AG09319 (cell line): ENCODE results near the gene CCNG1.

Source experiments
- DNase-seq: peaks from one replicate; pipeline ENCODE4 v3.0.0-alpha.2; 2010; ENCODE audit warnings: low read depth; ENCODE audit errors: extremely low read depth
- TF ChIP-seq, protein P1 (sequence below): IDR thresholded peaks from 2 replicates; pipeline ENCODE4 v1.5.1; 2011; ENCODE audit warnings: low read depth, mild to moderate bottlenecking, inconsistent platforms, low read length, moderate library complexity

The CCNG1 gene

DNA sequence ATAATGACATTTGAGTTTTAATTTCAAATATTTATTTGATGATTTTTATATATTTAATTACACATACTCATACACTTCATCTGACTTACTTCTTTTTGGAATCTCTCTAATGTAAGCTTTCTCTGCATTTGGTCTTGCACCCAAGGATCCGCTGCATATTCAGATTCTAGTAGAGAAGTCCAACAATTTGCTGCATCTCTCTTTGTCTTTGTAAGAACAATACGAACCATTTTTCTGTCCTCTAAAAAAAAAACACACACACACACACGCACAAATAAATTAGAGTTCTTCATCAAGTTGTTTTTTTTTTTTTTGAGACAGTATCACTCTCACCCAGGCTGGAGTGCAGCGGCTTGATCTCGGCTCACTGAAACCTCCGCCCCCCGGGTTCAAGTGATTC, 19.4 kb downstream of the CCNG1 start:
- TF ChIP-seq, protein P1, sequence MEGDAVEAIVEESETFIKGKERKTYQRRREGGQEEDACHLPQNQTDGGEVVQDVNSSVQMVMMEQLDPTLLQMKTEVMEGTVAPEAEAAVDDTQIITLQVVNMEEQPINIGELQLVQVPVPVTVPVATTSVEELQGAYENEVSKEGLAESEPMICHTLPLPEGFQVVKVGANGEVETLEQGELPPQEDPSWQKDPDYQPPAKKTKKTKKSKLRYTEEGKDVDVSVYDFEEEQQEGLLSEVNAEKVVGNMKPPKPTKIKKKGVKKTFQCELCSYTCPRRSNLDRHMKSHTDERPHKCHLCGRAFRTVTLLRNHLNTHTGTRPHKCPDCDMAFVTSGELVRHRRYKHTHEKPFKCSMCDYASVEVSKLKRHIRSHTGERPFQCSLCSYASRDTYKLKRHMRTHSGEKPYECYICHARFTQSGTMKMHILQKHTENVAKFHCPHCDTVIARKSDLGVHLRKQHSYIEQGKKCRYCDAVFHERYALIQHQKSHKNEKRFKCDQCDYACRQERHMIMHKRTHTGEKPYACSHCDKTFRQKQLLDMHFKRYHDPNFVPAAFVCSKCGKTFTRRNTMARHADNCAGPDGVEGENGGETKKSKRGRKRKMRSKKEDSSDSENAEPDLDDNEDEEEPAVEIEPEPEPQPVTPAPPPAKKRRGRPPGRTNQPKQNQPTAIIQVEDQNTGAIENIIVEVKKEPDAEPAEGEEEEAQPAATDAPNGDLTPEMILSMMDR, result no peak
- DNase-seq, result no peak

DNA sequence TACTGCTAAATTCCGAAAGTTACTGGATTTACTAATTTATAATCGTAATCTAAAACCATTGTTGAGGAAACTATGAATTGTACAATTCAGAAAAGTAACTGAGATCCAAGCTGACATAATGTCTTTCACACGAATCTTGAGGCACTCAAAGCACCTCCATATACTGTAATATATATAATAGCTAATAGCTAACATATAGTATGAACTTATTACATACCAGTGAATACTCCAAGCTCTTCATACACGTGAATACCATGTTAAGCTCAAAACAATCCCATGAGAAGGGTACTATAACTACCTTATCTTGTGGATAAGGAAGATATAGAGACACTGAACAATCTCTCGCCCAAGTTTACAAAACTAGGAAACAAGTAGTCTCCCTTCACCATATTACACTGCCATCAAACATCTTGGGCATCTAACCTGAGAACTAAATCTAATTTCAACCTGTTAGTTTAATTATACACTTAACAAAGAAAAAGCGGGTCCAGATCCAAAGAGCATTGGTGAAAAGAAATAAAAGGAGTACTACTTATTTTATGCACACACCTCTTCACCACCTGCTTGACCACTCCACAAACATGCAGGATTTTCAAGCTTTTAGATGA, 21.5 kb downstream of the CCNG1 start:
- TF ChIP-seq, protein P1, result no peak
- no peak for DNase-seq

DNA sequence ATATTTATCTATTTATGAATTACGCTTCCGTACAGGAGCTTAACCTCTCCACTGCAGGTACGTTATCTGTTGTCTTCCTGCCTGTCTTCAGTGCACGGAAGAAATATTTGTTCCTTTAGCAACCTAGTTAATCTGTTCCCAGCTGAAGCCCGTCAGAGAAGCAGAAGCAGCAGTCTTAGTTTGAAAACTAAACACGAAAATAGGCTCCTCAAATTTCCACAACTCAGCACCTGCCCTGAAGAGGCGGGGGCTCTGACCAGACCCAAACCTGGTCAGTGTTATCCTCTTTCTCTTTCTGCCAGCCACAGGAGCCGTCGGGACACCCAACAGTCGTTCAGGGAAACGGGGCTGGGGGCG, 22.0 kb downstream of the CCNG1 start:
- DNase-seq, result no peak
- TF ChIP-seq, protein P1, result no peak

DNA sequence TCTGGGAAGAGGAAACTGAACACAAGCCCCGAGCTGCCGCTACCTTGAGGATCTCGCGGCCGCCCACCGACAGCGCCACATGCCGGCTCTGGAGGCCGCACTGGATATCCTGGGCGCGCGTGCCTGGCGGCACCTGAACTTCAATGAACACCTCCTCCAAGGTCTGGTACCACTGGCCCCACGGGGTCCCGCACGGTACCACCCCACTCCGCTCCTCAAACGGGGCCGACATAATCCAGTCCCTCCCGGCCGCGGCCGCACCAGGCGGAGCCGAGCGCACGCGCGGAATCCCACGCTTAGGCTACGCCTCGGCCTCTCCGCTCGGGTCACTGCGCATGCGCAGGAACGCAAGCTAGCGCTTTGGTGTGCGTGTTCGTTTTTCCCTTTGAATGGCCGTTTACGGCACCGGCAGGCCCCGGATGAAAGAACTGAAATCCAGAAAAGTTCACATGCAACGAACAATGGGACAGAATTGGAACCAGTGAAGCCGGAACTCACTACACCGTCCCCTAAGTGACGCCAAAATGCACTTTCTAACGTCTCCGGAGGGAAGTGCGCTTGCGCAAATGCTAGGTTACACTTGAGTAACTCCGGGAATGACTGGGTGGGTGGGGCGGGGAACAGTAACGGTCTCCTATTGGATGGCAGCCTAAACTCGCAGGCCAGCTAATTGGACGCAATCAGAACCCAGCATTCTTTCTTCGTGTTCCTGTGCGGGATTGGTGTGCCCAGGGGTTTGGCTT, 22.6 kb downstream of the CCNG1 start, which contains the start of gene NUDCD2:
TSS of gene NUDCD2 (minus strand) at position 284 of the 743 bp plus-strand sequence. CDS start at position 232, 52 bp downstream.
- TF ChIP-seq, protein P1, result peak; percentile 22
- DNase-seq, result peak; percentile 97

DNA sequence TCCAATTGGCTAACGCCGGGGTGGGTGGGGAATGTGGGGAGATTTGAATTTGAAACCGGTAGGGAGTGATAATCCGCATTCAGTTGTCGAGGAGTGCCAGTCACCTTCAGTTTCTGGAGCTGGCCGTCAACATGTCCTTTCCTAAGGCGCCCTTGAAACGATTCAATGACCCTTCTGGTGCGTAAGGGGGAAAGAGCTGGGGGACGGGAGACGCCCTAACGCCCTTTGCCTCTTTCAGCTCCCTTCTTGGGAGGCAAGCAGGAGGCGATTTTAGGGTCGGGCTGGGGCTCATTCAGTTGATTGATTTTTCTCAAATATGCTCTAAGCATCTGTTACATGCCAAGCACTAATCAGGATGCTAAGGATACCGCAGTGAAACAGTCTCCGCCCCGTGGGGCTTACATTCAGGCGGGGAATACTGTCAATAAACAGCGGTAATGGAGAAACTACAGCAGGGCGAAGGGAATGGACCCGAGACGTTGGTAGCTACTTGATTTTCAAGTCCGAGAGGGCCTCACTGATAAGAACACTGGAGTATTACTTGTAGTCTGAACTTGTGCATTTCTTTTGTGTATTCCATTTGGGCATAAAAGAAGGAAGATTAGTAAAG, 23.3 kb downstream of the CCNG1 start, which contains the start of gene HMMR:
TSS of gene HMMR (plus strand) at position 71 of the 610 bp plus-strand sequence. CDS start at position 132, 61 bp downstream.
- TF ChIP-seq, protein P1, result no peak
- no peak for DNase-seq

DNA sequence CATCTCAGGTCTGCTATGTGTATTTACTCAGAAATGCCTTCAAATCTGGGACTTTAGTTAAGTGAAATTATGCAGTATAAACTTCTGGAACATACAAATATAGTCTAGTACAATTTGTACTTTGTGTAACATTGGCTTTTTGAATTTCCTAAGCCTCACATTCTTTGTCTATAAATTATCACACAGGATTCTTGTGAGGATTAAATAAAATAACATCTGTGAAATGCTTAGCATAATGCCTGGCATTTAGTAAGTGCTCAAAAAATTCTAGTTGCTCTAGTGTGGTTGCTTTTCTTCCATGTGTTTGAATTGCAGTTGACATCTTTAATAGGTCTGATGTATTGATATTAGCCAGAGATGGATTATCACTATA, 25.7 kb downstream of the CCNG1 start:
- no peak for DNase-seq
- TF ChIP-seq, protein P1, result no peak

DNA sequence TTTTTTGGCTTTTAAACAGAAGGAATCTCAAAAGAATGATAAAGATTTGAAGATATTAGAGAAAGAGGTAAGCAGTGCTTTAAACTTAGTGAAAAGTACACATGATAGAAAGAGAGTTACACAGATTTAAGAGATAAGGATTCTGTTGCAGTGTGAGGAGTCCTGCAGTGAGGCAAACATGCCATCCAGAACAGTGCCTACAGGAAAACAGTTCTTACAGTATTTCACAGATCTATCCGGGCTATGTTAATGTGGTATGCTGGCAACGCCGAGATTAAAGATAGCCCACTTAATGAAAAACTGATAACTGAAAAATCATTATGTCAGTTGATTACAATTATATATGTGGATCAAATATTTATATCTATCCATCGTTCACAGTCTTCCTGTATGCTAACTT, 30.3 kb downstream of the CCNG1 start:
- TF ChIP-seq, protein P1, result no peak
- DNase-seq, result no peak
